NCI-H2227 (cell line): ENCODE data around the gene CRACR2A.
A peak's percentile ranks its signal among the peaks of the same experiment; 100 is the strongest.

Experiments used
- DNase-seq: peaks from one replicate; lab custom pipeline; 2025; ENCODE audit not compliant: unreplicated experiment; lab: John Stamatoyannopoulos, UW

The CRACR2A gene

DNA sequence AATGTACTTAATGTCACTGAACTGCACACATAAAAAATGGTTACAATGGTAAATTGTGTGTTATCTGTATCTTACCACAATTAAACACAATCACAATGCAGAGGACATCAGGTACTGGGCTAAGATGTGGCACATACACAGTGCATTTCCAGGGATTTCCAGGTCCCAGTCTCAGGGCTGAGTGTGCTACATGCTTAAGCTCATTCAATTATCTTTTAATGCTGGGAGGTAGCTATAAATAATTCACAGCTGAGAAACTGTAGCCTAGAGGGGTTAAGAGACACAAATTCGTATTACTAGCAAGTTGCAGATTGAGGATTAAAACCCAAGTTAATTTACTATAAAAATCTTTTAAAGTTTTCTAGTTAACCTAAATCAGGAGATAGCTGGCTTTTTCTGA lies 67.1 kb downstream of the CRACR2A start:
- DNase-seq: no peak

DNA sequence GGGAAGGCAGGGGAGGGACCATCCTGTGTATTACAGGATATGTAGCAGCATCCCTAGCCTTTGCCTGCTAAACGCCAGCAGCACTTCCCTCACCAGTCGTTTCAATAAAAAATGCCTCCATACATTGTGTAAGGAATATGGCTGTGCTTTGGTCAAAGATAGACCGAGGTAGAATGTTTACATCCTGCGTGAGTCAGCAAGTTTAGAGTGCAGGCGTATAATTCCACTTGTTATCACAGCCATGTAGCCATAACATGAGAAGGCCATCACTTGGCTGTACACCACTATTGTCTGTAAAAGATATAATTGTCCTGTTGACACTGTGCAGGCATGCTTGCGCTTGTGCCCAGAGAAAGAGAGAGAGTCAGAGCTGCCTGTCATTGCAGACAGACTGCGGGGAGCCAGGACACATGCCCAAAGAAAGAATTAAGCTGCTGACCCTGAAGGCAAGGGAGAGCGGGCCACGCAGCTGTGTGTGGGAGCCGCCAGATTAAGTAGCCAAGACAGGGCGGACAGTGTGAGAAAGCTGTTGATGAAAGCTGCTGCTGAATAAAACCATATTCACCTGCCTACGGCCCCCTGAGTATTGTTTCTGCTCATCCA lies 68.4 kb downstream of the CRACR2A start:
- DNase-seq: peak; percentile 71

DNA sequence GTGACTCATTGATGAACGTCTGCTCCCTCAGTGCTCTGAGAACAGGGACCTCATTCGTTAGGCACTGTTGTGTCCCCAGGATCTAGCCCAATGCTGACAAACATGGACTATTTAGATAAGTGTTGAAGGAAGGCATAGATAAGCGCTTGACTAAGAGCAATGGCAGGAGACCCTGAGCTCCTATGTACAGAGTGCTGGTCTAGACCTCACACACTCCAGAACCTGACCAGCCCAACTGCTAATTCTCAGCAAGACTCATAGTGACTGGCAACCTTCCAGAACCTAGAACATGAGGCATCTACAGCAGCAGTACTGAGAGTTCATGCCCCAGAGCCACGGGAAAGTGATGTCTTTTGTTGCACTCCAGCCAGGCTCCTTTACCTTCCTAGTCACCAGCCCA lies 69.2 kb downstream of the CRACR2A start:
- no peak for DNase-seq

DNA sequence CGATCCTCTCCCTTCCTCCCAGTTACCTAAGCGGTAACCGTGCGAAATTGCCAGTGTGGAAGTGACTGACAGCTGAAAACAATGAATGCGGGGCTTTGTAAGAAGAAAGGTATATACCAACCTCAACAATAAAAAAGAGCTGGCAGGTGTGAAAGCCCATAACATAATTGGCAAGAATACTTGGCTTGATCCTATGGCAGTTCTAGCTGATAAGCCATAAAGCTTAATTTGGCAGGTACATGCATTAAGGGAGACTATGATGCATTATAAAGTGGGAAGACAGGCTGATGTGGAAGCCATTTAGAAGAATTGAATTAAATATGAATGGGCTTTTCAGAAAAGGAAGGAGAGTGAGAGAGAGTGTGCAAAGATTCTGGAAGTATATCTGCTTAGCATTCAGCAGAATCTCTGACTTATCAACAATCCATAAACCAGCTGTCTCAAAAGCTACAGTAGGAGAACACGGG lies 71.3 kb downstream of the CRACR2A start:
- no peak for DNase-seq

DNA sequence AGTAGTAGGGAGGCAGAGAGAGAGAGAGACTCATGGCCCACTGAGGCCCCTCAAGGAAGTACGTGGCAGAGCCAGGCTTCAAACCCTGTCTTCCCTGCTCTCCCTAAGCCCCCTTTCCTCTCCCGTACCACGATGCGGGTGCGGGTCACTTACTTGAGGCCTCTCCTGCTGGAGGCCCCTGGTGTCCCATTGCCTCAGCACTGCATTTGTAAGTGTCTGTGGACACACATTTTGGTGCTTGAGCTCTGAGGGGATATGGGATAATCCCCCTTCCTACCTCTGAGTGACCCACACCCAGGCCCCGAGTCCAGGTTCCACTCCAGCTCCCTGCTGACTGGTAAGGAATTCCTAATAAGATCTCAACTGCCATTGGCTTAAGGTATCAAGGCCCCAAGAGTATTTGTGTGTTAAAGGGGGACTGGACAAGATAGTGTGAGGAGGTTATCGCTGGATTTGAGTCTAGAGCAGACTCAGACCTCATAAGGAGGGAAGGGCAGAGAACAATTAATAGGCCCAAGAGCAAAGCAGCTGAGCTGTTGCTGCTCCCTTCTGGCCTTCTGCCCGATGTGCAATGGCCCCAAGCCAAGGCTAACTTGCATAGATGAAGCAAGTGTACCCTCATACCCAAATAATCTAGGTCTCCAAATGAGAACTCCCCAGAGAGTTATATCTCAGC lies 71.9 kb downstream of the CRACR2A start:
- DNase-seq: peak; percentile 14

DNA sequence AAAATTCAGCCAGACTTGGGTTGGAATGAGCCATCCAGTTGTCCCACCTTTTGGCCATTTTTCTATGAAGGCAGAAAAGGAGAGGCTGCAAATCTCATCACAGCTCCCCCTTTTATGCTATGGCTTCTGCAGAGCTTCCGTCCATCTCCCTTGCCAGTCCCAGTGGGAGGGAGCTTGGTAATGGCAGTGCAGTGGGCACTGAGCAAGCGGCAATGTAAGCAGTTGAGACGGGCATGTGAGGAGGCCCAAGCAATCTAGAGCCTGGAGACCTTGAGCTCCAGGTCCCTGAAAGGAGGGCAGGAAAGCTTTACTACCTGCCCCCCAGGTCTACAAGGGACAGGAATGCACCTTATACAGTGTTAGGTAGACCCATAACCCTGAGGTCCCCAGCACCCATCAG lies 73.1 kb downstream of the CRACR2A start:
- no peak for DNase-seq

DNA sequence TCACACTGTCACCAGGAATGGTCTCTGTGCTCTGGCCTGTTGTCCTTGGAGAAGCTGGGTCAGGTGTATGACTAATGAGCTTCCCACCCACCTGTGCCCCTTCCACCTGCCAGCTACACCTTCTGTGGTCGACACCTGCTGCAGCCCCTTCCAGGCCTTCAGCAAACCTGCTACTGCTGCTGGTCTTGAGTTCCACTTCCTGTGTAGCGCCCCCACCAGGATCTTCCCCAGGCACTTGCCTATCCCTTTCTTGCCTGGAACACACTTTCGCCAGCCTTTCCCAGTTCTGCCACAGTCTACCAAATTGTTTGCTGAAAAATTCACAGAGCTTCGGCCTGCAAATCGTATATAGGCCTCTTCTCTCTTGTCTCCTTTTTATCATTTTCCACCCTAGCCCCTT lies 75.3 kb downstream of the CRACR2A start:
- DNase-seq: no peak

DNA sequence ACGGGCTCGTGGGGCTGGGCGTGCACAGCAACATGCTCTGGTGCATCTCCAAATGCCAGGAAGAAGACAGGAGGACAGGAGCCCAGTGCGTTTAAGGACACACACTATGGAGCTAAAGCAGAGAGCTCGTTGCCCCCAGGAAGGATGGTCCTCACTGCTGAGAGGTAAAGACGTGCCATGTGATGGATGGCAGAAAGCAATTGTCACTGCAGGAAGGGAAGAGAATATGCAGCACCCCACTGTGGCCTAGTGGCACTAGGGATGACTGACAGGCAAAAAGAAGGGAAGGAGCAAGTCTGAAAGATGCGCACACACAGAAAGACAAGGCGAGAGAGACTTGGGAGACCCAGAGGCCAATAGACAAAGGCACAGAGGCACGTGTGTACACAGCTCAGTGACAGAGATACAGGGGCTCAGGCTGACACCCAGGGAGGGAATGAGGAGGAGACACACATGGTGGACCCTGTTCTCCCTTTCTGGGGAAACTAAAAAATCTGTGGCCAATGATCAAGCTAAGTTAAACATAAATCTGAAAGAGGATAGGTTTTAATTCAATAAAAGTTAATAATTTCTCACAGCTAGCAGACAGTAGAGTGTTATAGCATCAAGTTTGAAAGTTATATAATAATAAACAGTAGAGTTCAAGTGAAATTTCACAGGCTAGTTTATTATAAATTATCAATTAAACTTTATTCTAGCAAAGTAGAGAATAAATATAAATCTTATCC lies 78.8 kb downstream of the CRACR2A start:
- DNase-seq: peak; percentile 36

DNA sequence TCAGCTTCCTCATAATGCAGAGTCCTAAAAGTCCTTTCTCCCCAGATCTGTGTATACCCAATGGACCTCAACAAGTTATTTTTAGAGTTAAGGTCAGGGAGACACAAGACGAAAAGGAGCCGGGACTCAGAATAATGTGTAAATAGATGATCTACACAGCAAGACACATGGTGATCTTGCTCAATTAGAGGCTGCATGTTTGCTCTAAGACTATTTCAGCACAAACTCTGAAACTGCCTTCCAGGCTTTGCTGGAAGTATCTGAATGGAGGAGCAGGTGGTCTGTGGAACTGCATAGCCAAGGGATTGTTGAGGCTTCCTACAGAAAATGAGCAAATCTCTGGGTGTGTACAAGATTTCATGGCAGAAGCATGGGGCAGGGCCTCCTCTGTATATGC lies 80.8 kb downstream of the CRACR2A start:
- DNase-seq: no peak

DNA sequence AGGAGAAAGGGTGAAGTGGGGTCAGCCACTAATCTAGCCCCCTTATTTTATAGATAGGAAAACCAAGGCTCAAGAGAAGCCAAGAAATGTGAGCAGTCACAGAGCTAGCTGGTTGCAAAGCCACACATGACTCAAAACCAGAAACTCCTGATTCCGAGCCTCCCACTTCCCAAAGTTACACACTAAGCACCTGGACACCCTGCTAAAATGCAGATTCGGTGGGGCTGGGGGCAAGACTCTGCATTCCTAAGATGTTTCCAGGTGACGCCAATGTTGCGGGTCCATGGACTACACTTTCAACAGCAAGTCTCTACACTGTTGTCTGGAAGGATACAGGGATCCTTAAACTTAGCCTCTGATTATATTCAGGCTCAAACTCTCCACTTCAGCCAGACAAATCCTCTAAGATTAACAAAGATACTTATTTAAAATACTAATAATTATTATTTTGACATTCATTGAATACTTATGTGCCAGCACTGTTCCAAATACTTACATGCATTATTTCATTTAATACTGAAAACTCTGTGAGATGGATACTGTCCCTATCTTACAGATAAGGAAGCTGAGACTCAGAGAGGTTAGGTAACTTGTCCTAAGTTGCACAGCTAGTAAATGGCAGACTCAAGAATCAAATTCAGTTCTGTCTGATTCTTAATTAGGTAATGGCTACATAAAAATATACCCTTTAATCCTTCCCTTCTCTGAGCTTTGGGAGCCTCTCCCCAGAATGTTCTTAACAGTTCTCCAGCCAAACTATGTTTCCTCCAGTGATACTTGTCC lies 81.4 kb downstream of the CRACR2A start:
- DNase-seq: no peak

DNA sequence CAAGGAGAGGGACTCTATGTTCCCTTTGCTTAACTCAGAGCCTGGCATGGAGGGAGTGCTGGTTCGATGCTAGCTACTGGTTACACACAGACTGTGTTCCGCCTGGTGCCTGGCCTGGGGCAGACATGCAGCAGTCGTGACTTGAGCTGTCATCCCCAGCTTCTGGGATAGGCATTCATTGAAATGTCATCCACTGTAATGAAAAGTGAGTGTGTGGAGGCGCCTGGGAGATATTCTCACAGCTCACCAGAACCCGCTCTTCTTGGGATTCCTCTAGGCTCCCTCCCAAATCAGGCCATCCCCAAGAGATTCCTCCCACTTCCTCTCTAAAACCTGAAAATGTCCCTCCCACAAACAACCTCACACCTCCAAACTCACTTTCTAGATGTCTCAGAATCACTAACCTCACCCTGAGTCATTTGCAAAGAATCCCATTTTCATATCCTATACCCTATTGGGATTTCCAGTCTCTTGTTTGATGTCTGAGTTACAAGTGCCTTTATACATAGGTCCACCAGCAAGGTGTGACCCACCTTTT lies 82.8 kb downstream of the CRACR2A start:
- no peak for DNase-seq

DNA sequence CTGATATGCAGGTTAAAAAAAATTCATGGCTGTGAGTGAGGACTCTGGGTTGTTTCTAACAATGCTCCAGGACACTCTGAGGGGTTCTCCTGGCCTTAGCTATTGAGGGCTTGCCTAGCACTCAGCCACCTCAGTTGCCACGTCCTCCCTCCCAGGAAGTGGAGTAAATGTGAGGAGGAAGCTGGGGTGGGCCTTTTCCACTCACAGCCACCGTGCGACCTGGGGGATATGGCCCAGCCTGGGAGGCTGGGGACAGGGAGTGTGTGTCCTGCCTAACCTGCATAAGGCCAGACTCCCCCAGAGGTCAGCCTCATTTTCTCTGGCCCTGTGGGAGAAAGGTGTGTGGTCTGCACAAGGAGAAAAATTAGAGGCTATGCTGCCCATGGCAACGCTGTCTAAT lies 83.3 kb downstream of the CRACR2A start:
- no peak for DNase-seq

DNA sequence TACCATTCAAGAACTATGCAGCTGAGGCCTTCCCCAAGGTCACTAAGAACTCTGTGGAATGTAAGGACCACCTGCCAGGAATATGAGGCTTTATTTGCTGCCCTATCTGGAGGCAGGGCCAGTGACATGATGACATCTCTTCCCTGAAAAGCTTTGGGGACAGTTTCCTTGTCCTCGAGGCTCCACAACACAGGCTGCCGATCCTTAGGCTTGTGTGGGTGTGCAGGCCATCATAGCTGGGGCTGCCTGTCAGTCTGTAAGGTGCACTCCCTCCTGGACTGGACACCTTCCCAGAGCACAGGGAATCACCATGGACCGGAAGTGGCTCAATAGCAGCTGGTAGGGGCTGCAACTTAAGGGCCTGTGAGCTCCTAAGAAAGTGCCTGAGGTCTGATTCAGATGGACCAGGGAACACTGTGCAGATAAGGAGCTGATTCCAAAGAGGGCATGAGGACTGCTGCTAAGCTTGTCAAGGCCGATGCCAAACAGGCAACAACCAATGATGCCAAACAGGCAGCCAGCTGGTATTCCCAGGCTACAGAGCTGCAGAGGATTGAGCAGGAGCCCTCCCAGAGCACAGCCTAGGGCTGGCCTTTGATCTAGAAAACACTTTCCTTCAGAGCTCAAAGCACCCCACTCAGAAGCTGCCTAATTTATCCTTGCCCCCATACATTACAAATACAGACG lies 84.3 kb downstream of the CRACR2A start:
- DNase-seq: no peak

DNA sequence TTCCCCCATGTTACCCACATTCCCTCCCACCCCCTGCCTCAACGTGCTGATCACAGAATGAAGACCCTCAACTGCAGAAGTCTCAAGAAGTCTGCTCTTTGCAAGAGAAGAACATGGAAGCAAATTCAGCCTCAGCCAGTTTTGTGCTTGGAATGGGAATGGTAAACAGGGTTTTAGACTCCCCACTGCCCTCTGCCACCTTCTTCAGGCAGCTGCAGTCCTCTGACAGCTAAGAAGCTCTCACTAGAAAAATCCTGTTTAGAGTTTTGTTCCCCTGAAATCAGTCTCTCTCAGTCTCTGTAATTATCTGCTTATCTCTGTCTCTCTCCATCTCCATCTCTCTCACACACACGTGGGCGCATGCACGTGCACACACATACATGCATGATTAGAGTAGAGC lies 85.4 kb downstream of the CRACR2A start:
- no peak for DNase-seq

DNA sequence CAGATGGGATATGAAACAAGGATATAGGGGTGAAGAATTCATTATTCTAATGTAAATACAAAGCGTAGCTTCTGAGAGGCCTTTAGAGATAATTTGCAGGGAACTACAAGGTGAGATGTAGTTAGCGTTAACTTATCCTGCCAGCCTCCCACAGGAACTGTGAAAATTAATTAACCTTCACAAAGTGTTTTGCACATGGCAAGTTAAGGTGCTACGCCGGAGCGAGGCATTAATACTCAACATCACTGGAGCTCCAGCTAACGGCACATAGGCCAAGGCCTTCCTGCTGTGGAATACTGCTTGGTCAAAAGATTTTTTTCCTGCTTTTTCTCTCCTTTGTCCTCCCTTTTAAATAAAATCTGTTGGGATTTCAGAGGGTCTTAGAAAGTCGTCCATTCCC lies 86.5 kb downstream of the CRACR2A start:
- DNase-seq: no peak

DNA sequence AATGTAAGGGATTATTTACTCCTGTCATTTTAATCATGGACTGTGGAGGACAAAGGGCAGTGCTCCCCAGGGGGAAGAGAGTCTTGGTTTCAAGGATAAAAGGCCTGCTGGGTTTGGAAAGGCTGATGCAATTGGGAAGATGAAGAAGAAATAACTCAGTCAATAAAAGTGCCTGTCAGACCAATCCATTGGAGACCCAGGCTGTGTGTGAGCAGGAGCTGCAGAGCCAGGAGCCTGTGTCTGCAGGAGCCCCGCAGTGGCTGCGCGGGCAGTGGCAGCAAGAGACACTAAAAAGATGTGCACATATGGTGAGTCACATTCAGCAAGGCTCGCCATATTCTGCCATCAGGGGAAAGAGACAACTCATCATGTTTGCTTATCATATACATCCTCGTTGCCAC lies 90.4 kb downstream of the CRACR2A start:
- DNase-seq: peak; percentile 71

DNA sequence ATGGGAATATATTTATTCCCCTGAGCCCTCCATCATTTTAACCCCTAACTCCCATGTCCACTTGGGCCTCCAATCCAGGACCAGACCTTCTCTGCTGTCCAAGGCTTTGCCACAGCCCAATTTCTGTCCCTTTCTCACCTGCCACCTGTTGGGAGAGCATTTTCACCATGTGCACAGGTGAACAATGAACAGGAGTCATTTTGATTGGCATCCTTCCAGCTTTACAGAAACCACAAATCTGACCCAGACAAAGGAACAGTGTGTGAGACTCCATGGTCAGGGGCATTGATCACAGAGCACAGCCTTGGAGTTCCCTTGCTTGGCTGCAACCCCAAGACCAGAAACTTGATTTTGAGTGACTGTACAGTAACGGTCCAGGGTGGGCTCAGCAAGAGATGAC lies 91.9 kb downstream of the CRACR2A start:
- no peak for DNase-seq

DNA sequence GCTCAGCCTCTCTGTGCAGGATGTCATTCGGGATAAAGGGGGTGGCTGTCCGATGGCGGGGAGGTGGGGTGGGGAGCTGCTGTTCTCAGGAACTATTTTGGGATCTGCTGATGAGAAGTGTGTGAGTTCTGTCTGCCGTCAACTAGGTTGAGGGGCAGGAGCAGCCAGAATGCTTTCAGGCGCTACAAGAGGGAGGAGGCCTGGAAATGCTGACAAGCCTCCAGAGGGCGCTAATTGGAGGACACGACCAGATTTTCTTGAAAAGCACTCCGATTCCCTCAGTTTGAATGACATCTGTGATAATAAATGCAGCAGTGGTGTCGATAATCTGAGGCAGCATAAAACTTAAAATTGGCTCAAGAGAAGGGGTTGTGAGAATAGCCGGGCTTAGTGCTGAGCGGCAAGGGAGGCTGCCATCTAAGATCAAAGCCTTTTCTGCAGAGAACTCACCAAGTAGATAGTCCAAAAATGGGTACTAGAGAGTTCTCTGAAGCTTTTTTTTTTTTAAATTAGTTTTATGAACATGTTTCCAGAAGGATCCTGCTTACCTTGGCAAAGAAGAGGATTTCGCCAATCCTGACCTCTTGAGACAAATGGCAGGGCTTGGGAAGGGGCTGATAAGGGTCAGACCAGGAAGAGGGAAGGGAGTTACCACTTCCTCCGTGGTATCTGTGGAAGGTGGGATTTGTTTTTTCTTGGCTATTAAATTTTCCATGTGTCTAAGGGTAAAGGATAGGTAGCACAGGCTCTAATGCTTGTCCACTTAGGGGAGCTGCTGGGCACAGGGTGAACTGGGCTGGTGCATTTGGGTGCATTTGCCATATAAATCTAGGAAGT lies 94.4 kb downstream of the CRACR2A start:
- DNase-seq: no peak

DNA sequence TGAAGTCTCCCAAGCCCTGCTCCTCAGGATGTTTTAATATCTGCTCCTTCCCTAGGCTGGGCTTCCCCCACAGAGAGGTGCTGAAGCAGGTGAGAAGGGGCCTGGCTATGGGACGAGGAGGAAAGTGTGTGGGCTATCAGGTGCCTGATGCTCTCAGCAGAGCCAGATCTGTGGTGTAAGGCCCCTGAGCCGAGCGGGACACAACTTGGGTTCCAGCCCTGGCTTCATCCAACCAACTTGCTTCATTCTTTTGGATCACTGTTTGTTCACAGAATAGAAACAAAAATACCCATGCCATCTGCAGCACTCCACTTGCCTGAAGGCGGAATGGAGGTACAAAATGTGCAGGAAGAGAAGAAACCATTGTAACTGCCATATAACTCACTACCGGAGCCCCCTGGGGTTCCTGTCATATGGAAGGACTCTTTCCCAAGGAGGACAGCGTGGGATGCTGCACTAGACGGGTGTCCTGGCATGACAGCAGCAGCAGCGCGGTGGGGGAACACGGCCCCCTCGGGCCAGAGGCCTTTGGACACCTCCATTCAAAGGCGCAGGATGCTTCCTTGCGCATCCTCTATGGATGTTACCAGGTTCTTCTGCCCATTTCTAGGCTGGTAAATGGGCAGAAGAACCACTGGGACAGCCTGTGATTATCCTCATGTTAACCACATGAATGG lies 95.8 kb downstream of the CRACR2A start:
- no peak for DNase-seq
